Measurements from ENCODE around the gene GCSAM.

GCSAM gene

GRCh38 chr3:112089956-112090886 is 42.8 kb downstream of the GCSAM start:
- no peak for DNase-seq (ENCODE audit: low read depth in 1 of 2, low spot score in 1 of 2)
- TF ChIP-seq GABPA (IDR thresholded peaks at IDR 0.05; ENCODE audit: low read depth) = no peak
- no peak for TF ChIP-seq REST (IDR thresholded peaks at IDR 0.05; ENCODE audit: insufficient replicate concordance, low read depth)
- TF ChIP-seq POLR2AphosphoS5 (IDR thresholded peaks at IDR 0.05; ENCODE audit: low read depth) = no peak
- TF ChIP-seq SPI1 (IDR thresholded peaks at IDR 0.05; ENCODE audit: borderline replicate concordance, low read depth) = no peak
- TF ChIP-seq, protein P1, sequence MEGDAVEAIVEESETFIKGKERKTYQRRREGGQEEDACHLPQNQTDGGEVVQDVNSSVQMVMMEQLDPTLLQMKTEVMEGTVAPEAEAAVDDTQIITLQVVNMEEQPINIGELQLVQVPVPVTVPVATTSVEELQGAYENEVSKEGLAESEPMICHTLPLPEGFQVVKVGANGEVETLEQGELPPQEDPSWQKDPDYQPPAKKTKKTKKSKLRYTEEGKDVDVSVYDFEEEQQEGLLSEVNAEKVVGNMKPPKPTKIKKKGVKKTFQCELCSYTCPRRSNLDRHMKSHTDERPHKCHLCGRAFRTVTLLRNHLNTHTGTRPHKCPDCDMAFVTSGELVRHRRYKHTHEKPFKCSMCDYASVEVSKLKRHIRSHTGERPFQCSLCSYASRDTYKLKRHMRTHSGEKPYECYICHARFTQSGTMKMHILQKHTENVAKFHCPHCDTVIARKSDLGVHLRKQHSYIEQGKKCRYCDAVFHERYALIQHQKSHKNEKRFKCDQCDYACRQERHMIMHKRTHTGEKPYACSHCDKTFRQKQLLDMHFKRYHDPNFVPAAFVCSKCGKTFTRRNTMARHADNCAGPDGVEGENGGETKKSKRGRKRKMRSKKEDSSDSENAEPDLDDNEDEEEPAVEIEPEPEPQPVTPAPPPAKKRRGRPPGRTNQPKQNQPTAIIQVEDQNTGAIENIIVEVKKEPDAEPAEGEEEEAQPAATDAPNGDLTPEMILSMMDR (IDR thresholded peaks at IDR 0.05; ENCODE audit: insufficient read depth, low read length) = no peak
- no peak overlapping the region for H3K4me3 ChIP-seq (replicated peaks; ENCODE audit: insufficient read depth, low read length)
- peaks cover 28% of the 10 kb centered on the region for H3K27me3 ChIP-seq (ENCODE audit: insufficient read depth, poor library complexity, severe bottlenecking)
- H3K27ac ChIP-seq (replicated peaks) = no peak overlapping the region

GRCh38 chr3:112088944-112089343 is 44.1 kb downstream of the GCSAM start:
- TF ChIP-seq SPI1 (IDR thresholded peaks at IDR 0.05; ENCODE audit: borderline replicate concordance, low read depth) (no peak), REST (IDR thresholded peaks at IDR 0.05; ENCODE audit: insufficient replicate concordance, low read depth) (no peak), GABPA (IDR thresholded peaks at IDR 0.05; ENCODE audit: low read depth) (no peak), POLR2AphosphoS5 (IDR thresholded peaks at IDR 0.05; ENCODE audit: low read depth) (no peak)
- TF ChIP-seq, protein P1 (IDR thresholded peaks at IDR 0.05; ENCODE audit: insufficient read depth, low read length) = no peak
- H3K4me3 ChIP-seq (replicated peaks; ENCODE audit: insufficient read depth, low read length) = no peak overlapping the region
- H3K27ac ChIP-seq (replicated peaks) = no peak overlapping the region
- peaks cover 28% of the 10 kb centered on the region for H3K27me3 ChIP-seq (ENCODE audit: insufficient read depth, poor library complexity, severe bottlenecking)
- DNase-seq (ENCODE audit: low read depth in 1 of 2, low spot score in 1 of 2) = no peak

- no peak overlapping the region for H3K27ac ChIP-seq (replicated peaks)
- DNase-seq (ENCODE audit: low read depth in 1 of 2, low spot score in 1 of 2) = no peak
- H3K27me3 ChIP-seq (ENCODE audit: insufficient read depth, poor library complexity, severe bottlenecking) = peaks cover 35% of the 10 kb centered on the region
- H3K4me3 ChIP-seq (replicated peaks; ENCODE audit: insufficient read depth, low read length) = no peak overlapping the region
- TF ChIP-seq SPI1 (IDR thresholded peaks at IDR 0.05; ENCODE audit: borderline replicate concordance, low read depth) (no peak), POLR2AphosphoS5 (IDR thresholded peaks at IDR 0.05; ENCODE audit: low read depth) (no peak), REST (IDR thresholded peaks at IDR 0.05; ENCODE audit: insufficient replicate concordance, low read depth) (no peak), GABPA (IDR thresholded peaks at IDR 0.05; ENCODE audit: low read depth) (no peak)
- TF ChIP-seq, protein P1 (IDR thresholded peaks at IDR 0.05; ENCODE audit: insufficient read depth, low read length) = no peak
Measured at GRCh38 chr3:112087746-112088145, 45.3 kb downstream of the GCSAM start.

Measured in HL-60 (cell line).